IMR-90 (cell line): ENCODE measurements around the gene CNIH2. TPM values are rescaled to one million over a fixed set of nuclear protein-coding genes. Genes with fewer than 3 reads are reported as not detected.

Experiments
- ATAC-seq: fragments of 200-7000 bp; cut with Tn5 transposase; 2 replicates; pipeline ENCODE4 v1.9.1; 2020; ENCODE audit warnings: low read depth, mild to moderate bottlenecking, moderate library complexity
- BruUV-seq: library from RNA; stranded (reverse); fragments of 400-500 nt; replicated peaks from 2 replicates; lab custom pipeline; 2021; lab: Mats Ljungman, UMichigan
- CTCF ChIA-PET: fragments of 300-600 bp; formaldehyde crosslinking; extraction: SDS; loops from one replicate; lab custom pipeline; 2021; ENCODE audit warnings: antibody characterized with exemption; lab: Yijun Ruan, JAX
- POLR2A ChIA-PET: fragments of 300-600 bp; sonication (Branson Sonifier 250); formaldehyde crosslinking; loops from one replicate; lab custom pipeline; 2022; ENCODE audit warnings: antibody characterized with exemption; ENCODE audit not compliant: unreplicated experiment; lab: Charles Lee
- DNase-seq: peaks from one replicate; pipeline ENCODE4 v3.0.0; 2013
- H2AFZ ChIP-seq: replicated peaks from 2 replicates; pipeline ENCODE3; 2013; ENCODE audit warnings: low read length, mild to moderate bottlenecking; ENCODE audit not compliant: poor library complexity
- H2AK5ac ChIP-seq: 2 replicates; pipeline ENCODE4 v1.6.1; 2013; ENCODE audit warnings: low read depth, low read length, inconsistent platforms
- H2AK9ac ChIP-seq: replicated peaks from 2 replicates; pipeline ENCODE3; 2013; ENCODE audit warnings: mild to moderate bottlenecking, low read depth, low read length, moderate library complexity; ENCODE audit not compliant: poor library complexity
- H2BK120ac ChIP-seq: 2 replicates; pipeline ENCODE4 v1.6.1; 2013; ENCODE audit warnings: low read depth, low read length, inconsistent platforms
- H2BK15ac ChIP-seq: 3 replicates; pipeline ENCODE4 v1.6.1; 2013; ENCODE audit warnings: low read depth, low read length, inconsistent platforms
- H2BK20ac ChIP-seq: 2 replicates; pipeline ENCODE4 v1.6.1; 2013; ENCODE audit warnings: low read depth, mild to moderate bottlenecking, inconsistent platforms, low read length, moderate library complexity
- H2BK5ac ChIP-seq: 2 replicates; pipeline ENCODE4 v1.6.1; 2013; ENCODE audit warnings: mild to moderate bottlenecking, low read depth, low read length, inconsistent platforms; ENCODE audit not compliant: poor library complexity, severe bottlenecking
- H3K14ac ChIP-seq: replicated peaks from 2 replicates; pipeline ENCODE4 v1.6.1; 2013; ENCODE audit warnings: low read depth, low read length, inconsistent platforms
- H3K18ac ChIP-seq: 2 replicates; pipeline ENCODE4 v1.6.1; 2013; ENCODE audit warnings: low read depth, low read length, control low read depth
- H3K23ac ChIP-seq: 2 replicates; pipeline ENCODE4 v1.6.1; 2013; ENCODE audit warnings: low read depth, low read length, inconsistent platforms
- H3K27ac ChIP-seq: 2 replicates; pipeline ENCODE4 v1.5.1; 2013; ENCODE audit warnings: mild to moderate bottlenecking, control low read depth, low read length; ENCODE audit not compliant: insufficient read depth
- H3K27me3 ChIP-seq: 2 replicates; pipeline ENCODE4 v1.6.1; 2013; ENCODE audit warnings: low read length; ENCODE audit not compliant: control insufficient read depth, insufficient read depth
- H3K36me3 ChIP-seq: 2 replicates; pipeline ENCODE4 v1.6.1; 2013; ENCODE audit warnings: low read length, mixed read lengths; ENCODE audit not compliant: control insufficient read depth, insufficient read depth
- H3K4ac ChIP-seq: 2 replicates; pipeline ENCODE4 v1.6.1; 2013; ENCODE audit warnings: low read depth, low read length, inconsistent platforms
- H3K4me1 ChIP-seq: 2 replicates; pipeline ENCODE4 v1.6.1; 2013; ENCODE audit warnings: low read length, mixed read lengths; ENCODE audit not compliant: control insufficient read depth, insufficient read depth
- H3K4me2 ChIP-seq: 2 replicates; pipeline ENCODE4 v1.6.1; 2013; ENCODE audit warnings: low read depth, mild to moderate bottlenecking, control low read depth, low read length, moderate library complexity
- H3K4me3 ChIP-seq: 2 replicates; pipeline ENCODE4 v1.5.1; 2013; ENCODE audit warnings: low read depth, mild to moderate bottlenecking, control low read depth, low read length, moderate library complexity; ENCODE audit not compliant: insufficient read depth
- H3K56ac ChIP-seq: 2 replicates; pipeline ENCODE4 v1.6.1; 2013; ENCODE audit warnings: low read length, inconsistent platforms; ENCODE audit not compliant: insufficient read depth; ENCODE audit errors: extremely low read depth
- H3K79me1 ChIP-seq, 2 experiments: 2 replicates each; pipeline ENCODE4 v1.6.1; 2013; ENCODE audit warnings: low read length in 2 of 2, inconsistent platforms in 1 of 2, low read depth in 1 of 2
- H3K9ac ChIP-seq: 2 replicates; pipeline ENCODE4 v1.6.1; 2013; ENCODE audit warnings: low read depth, low read length, control low read depth
- H3K9me1 ChIP-seq: 2 replicates; pipeline ENCODE4 v1.6.1; 2013; ENCODE audit warnings: low read length, inconsistent platforms; ENCODE audit not compliant: insufficient read depth
- H3K9me3 ChIP-seq: 2 replicates; pipeline ENCODE4 v1.6.1; 2013; ENCODE audit warnings: low read length; ENCODE audit not compliant: control insufficient read depth, insufficient read depth
- H4K20me1 ChIP-seq: 2 replicates; pipeline ENCODE4 v1.6.1; 2013; ENCODE audit warnings: low read length, inconsistent platforms; ENCODE audit not compliant: insufficient read depth
- H4K5ac ChIP-seq: 2 replicates; pipeline ENCODE4 v1.6.1; 2013; ENCODE audit warnings: mild to moderate bottlenecking, low read depth, low read length, control low read depth
- H4K8ac ChIP-seq, 2 experiments: 2 replicates each; pipeline ENCODE4 v1.6.1; 2013; ENCODE audit warnings: low read depth in 2 of 2, low read length in 2 of 2, control low read depth in 1 of 2, inconsistent platforms in 1 of 2
- H4K91ac ChIP-seq: 2 replicates; pipeline ENCODE4 v1.6.1; 2013; ENCODE audit warnings: low read depth, low read length, inconsistent platforms; ENCODE audit not compliant: insufficient read depth
- CHD1 ChIP-seq: IDR thresholded peaks from 2 replicates; pipeline ENCODE4 v1.6.1; 2012; ENCODE audit warnings: low read depth, low read length, improper control_type of control experiment
- CTCF ChIP-seq: conservative IDR thresholded peaks from 2 replicates; pipeline ENCODE4 v1.5.1; 2012; ENCODE audit warnings: mild to moderate bottlenecking, low read depth, low read length, improper control_type of control experiment
- ELK1 ChIP-seq: fragments of 150-350 bp; IDR thresholded peaks from 2 replicates; pipeline ENCODE4 v1.6.1; 2016; ENCODE audit warnings: low read depth, mild to moderate bottlenecking, low read length, moderate library complexity, borderline replicate concordance
- FOS ChIP-seq: fragments of 150-350 bp; IDR thresholded peaks from 2 replicates; pipeline ENCODE4 v1.6.1; 2016; ENCODE audit warnings: low read depth, low read length
- MAFK ChIP-seq: IDR thresholded peaks from 2 replicates; pipeline ENCODE4 v1.6.1; 2012; ENCODE audit warnings: low read depth, low read length, improper control_type of control experiment
- MAZ ChIP-seq: IDR thresholded peaks from 2 replicates; pipeline ENCODE4 v1.6.1; 2012; ENCODE audit warnings: low read depth, mild to moderate bottlenecking, low read length, improper control_type of control experiment, moderate library complexity, borderline replicate concordance
- MXI1 ChIP-seq: IDR thresholded peaks from 2 replicates; pipeline ENCODE4 v1.6.1; 2012; ENCODE audit warnings: low read depth, mild to moderate bottlenecking, low read length, moderate library complexity, borderline replicate concordance
- NFE2L2 ChIP-seq: fragments of 150-350 bp; IDR thresholded peaks from 2 replicates; pipeline ENCODE4 v1.6.1; 2016; ENCODE audit warnings: low read depth, mild to moderate bottlenecking, low read length
- POLR2A ChIP-seq: IDR thresholded peaks from 2 replicates; pipeline ENCODE4 v1.6.1; 2012; ENCODE audit warnings: mild to moderate bottlenecking, low read depth, low read length
- RFX5 ChIP-seq: IDR thresholded peaks from 2 replicates; pipeline ENCODE4 v1.8.0; 2012; ENCODE audit warnings: low read depth, mild to moderate bottlenecking, low read length, moderate library complexity
- SMC3 ChIP-seq: fragments of 150-350 bp; IDR thresholded peaks from 2 replicates; pipeline ENCODE4 v1.6.1; 2016; ENCODE audit warnings: low read depth, mild to moderate bottlenecking, antibody characterized with exemption, low read length, moderate library complexity
- USF2 ChIP-seq: fragments of 150-350 bp; IDR thresholded peaks from 2 replicates; pipeline ENCODE4 v1.6.1; 2017; ENCODE audit warnings: mild to moderate bottlenecking, antibody characterized with exemption, low read length, low read depth
- WGBS, 2 experiments: methylation state at CpG; one replicate each; pipeline versions ENCODE4 v1.1.5 to v1.1.7; 2013; ENCODE audit warnings: missing lambda C conversion rate in 2 of 2; ENCODE audit not compliant: insufficient read length in 1 of 2; ENCODE audit errors: extremely low coverage in 2 of 2; 5-methylcytosine and 5-hydroxymethylcytosine counted together
- dilution Hi-C: fragments of 300-500 bp; cut with HindIII; formaldehyde crosslinking; loops from one replicate; pipeline ENCODE4 v1.14.3; 2018; ENCODE audit warnings: low sequenced_read_pairs; ENCODE audit not compliant: unreplicated experiment
- in situ Hi-C: fragments of 300-500 bp; cut with MboI; formaldehyde crosslinking; loops from 3 replicates; pipeline ENCODE4 v1.14.3; 2019; ENCODE audit warnings: low sequenced_read_pairs, inconsistent platforms, mixed read lengths
- intact Hi-C: fragments of 100-400 bp; cut with micrococcal nuclease; formaldehyde crosslinking; loops from 2 replicates; pipeline ENCODE4 v1.10.0; 2022
- polyA plus RNA-seq, 3 experiments: library from polyadenylated mRNA; depleted of rRNA; stranded (reverse); fragments of >200 nt; gene quantifications; 2 replicates each; pipeline ENCODE4 v1.2.3, GENCODE V29; 2012; ENCODE audit warnings: low replicate concordance in 1 of 3
- total RNA-seq: library from RNA; depleted of rRNA; stranded (reverse); fragments of >200 nt; gene quantifications from 2 replicates; pipeline ENCODE4 v1.2.3, GENCODE V29; 2012

CNIH2 gene
- total and polyA plus RNA-seq, 2 of the 4 experiments (the other 2 are of a cell fraction), result 0.54 to 3.4 TPM

- Histone ChIP-seq H3K9ac (peak overlapping the region; percentile 64), H3K36me3 (peaks cover 37% of the 10 kb centered on the region), H3K4me3 (peak overlapping the region; percentile 52), H2BK120ac (peak overlapping the region; percentile 13; the same call in 1 of the 2 replicates), H3K14ac (peak overlapping the region; percentile 93), H3K4me1 (peaks cover 4% of the 10 kb centered on the region; the same call in 1 of the 2 replicates), H3K18ac (peak overlapping the region; percentile 43), H4K5ac (peak overlapping the region; percentile 66), H3K4me2 (peak overlapping the region; percentile 88), H3K79me1 (peaks cover 9 to 51% of the 10 kb centered on the region in 2 experiments; a peak in 3 of 4 replicates), H3K9me1 (peaks cover 2% of the 10 kb centered on the region; the same call in 1 of the 2 replicates), H2BK5ac (peak overlapping the region; percentile 78), H4K8ac (peak overlapping the region; percentile 55 to 98), H2AK5ac (peak overlapping the region; percentile 92), H2BK20ac (peak overlapping the region; percentile 28; the same call in 1 of the 2 replicates), H2BK15ac (0 out of 3 replicates have a peak overlapping the region, but pooled peaks have one; percentile 45), H2AFZ (peak overlapping the region; percentile 95), H3K27ac (peak overlapping the region; percentile 66), H2AK9ac (peak overlapping the region; percentile 93), H4K20me1 (peaks cover 34% of the 10 kb centered on the region; the same call in 1 of the 2 replicates), H4K91ac (peak overlapping the region; percentile 87), H3K56ac (peak overlapping the region; percentile 80), H3K27me3 (no peaks in the 10 kb centered on the region), H3K23ac (peak overlapping the region; percentile 90), H3K4ac (peak overlapping the region; percentile 91), H3K9me3 (no peaks in the 10 kb centered on the region)
- in situ Hi-C loops, result no loop called here
- intact Hi-C loops, result no loop called here
- ATAC-seq, result peak; percentile 83
- 0% methylated on average over 10 of the region's 61 CpGs; no CpG with 5 or more reads in 1 of the 2 experiments for WGBS, 2 experiments
- dilution Hi-C loops, result no loop called here
- peak; percentile 79 for DNase-seq
- BruUV-seq, result no TSS peak
- POLR2A ChIA-PET, result interaction anchor here (0.5 to 0.7 kb wide), 4 partner anchors 21 to 256 kb away, joined by 3 to 12 read pairs (median 6); partner anchors contain the start of gene YIF1A
- CTCF ChIA-PET, result interaction anchor here (0.6 to 1.0 kb wide), 2 partner anchors 15 to 44 kb away, joined by 4 to 5 read pairs; no protein-coding TSS in a partner anchor
- TF ChIP-seq SMC3 (no peak), NFE2L2 (no peak), MAFK (no peak), POLR2A (0 out of 2 replicates have a peak, but pooled peaks have one; percentile 15), CTCF (0 out of 2 replicates have a peak, but pooled peaks have one; percentile 18), MXI1 (no peak), CHD1 (peak; percentile 52; the same call in 1 of the 2 replicates), USF2 (no peak), FOS (no peak), MAZ (peak; percentile 65; the same call in 1 of the 2 replicates), ELK1 (no peak), RFX5 (no peak)
Measured at GRCh38 chr11:66267379-66268243, 10.4 kb upstream of the CNIH2 start.
